Esophagus muscularis mucosa (tissue), 4 donors: ENCODE measurements around the gene DUSP15. TPM values are rescaled to one million over a fixed set of nuclear protein-coding genes. Genes with fewer than 3 reads are reported as not detected.

Source experiments
- small RNA-seq, 3 donors: library from RNA; depleted of rRNA; stranded (forward); fragments of <200 nt; gene quantifications; one replicate each; pipeline ENCODE3, GENCODE V24; 2016
- total RNA-seq, 4 donors: library from RNA; depleted of rRNA; stranded (reverse); fragments of >200 nt; gene quantifications; one replicate each; pipeline versions ENCODE4 v1.1.0 to v1.2.1, GENCODE V29; 2016

Gene DUSP15
- total RNA-seq, 4 donors from 2014 or later = 0.83 to 5.1 (median 3.8) TPM

Small RNA genes within 50 kb of the gene (small RNA-seq; reads per million reads assigned to genes)
- gene RNU1-94P = 0 reads per million in 3 donors

Other genes starting within 250 kb of the DUSP15 start
- gene COX4I2, start 232.6 kb downstream of the DUSP15 start, total RNA-seq = 10 to 100 TPM in 1 of 4 donors, 1 to 10 TPM in 3; 2.1 to 14.2 (median 7.1) TPM
- 100 to 1,000 TPM in 3 of 4 donors, 10 to 100 TPM in 1; 94.3 to 181 (median 140) TPM for gene BCL2L1, start 147.7 kb downstream of the DUSP15 start, total RNA-seq
- 1 to 10 TPM in 1 of 4 donors, under 1 TPM in 3; under 0.01 to 1.1 (median 0.38) TPM for gene TPX2, start 131.2 kb downstream of the DUSP15 start, total RNA-seq
- under 1 TPM in 3 of 4 donors, not detected in 1; 0.33 to 0.65 (median 0.52) TPM for gene MYLK2, start 51.2 kb downstream of the DUSP15 start, total RNA-seq
- 1 to 10 TPM in 1 of 4 donors, under 1 TPM in 3; 0.50 to 3.4 (median 0.87) TPM for gene FOXS1, start 24.9 kb downstream of the DUSP15 start, total RNA-seq
- gene TTLL9, start 107 bp upstream of the DUSP15 start, total RNA-seq = under 1 TPM in 2 of 4 donors, not detected in 2; 0.17 to 0.34 TPM
- 10 to 100 TPM in 3 of 4 donors, 1 to 10 TPM in 1; 7.9 to 15.9 (median 10.8) TPM for gene PDRG1, start 81.5 kb upstream of the DUSP15 start, total RNA-seq
- not detected for gene XKR7, start 97.6 kb upstream of the DUSP15 start, total RNA-seq
- 10 to 100 TPM in 2 of 4 donors, 1 to 10 TPM in 2; 6.0 to 12.1 (median 10.4) TPM for gene CCM2L, start 139.9 kb upstream of the DUSP15 start, total RNA-seq
- 10 to 100 TPM in 2 of 4 donors, 1 to 10 TPM in 2; 7.8 to 36.6 (median 11.4) TPM for gene HCK, start 181.7 kb upstream of the DUSP15 start, total RNA-seq
- gene TM9SF4, start 239.2 kb upstream of the DUSP15 start, total RNA-seq = 10 to 100 TPM; 19.9 to 34.4 (median 25.2) TPM